Bronchial epithelial cell (primary cell): ENCODE data around the gene C1orf232. TPM values are rescaled to one million over a fixed set of nuclear protein-coding genes. Genes with fewer than 3 reads are reported as not detected.

ENCODE experiments used
- DNase-seq: peaks from one replicate; pipeline ENCODE4 v3.0.0-alpha.2; 2010; ENCODE audit warnings: low read depth
- FAIRE-seq: peaks from 2 replicates; lab custom pipeline; 2011; peaks lifted over from hg19 to GRCh38; lab: Jason Lieb, UNC
- H3K27me3 ChIP-seq: 2 replicates; pipeline ENCODE4 v1.5.1; 2011; ENCODE audit warnings: low read length; ENCODE audit not compliant: control insufficient read depth, insufficient read depth
- H3K36me3 ChIP-seq: 2 replicates; pipeline ENCODE4 v1.5.1; 2011; ENCODE audit warnings: low read length; ENCODE audit not compliant: control insufficient read depth, insufficient read depth
- H3K4me3 ChIP-seq: 2 replicates; pipeline ENCODE4 v1.5.1; 2011; ENCODE audit warnings: mild to moderate bottlenecking, low read depth, low read length, control low read depth
- CTCF ChIP-seq: IDR thresholded peaks from 2 replicates; pipeline ENCODE4 v1.5.1; 2011; ENCODE audit warnings: mild to moderate bottlenecking, moderate library complexity, low read length, control low read depth, inconsistent platforms; ENCODE audit not compliant: insufficient read depth, severe bottlenecking
- total RNA-seq: library from RNA; depleted of rRNA; stranded (reverse); fragments of >200 nt; gene quantifications from 2 replicates; pipeline ENCODE4 v1.2.1, GENCODE V29; 2014

Gene C1orf232
- total RNA-seq, 1 donor from 2014 or later: not detected

- no peaks in the 10 kb centered on the region for H3K36me3 ChIP-seq
- FAIRE-seq: no peak
- H3K4me3 ChIP-seq: no peak overlapping the region
- H3K27me3 ChIP-seq: no peaks in the 10 kb centered on the region
- DNase-seq: no peak
- no peak for TF ChIP-seq CTCF
Measured at GRCh38 chr1:26124418-26125331, 44.1 kb downstream of the C1orf232 start.

GRCh38 chr1:26122988-26123973, 45.5 kb downstream of the C1orf232 start:
- DNase-seq: peak; percentile 90
- no peak for FAIRE-seq
- Histone ChIP-seq H3K36me3 (no peaks in the 10 kb centered on the region), H3K4me3 (no peak overlapping the region), H3K27me3 (no peaks in the 10 kb centered on the region)
- TF ChIP-seq CTCF: no peak

GRCh38 chr1:26121854-26122773, 46.6 kb downstream of the C1orf232 start:
- TF ChIP-seq CTCF: no peak
- H3K27me3 ChIP-seq: no peaks in the 10 kb centered on the region
- no peak for DNase-seq
- FAIRE-seq: no peak
- no peaks in the 10 kb centered on the region for H3K36me3 ChIP-seq
- no peak overlapping the region for H3K4me3 ChIP-seq

- Histone ChIP-seq H3K4me3 (no peak overlapping the region), H3K36me3 (no peaks in the 10 kb centered on the region), H3K27me3 (no peaks in the 10 kb centered on the region)
- no peak for DNase-seq
- FAIRE-seq: no peak
- TF ChIP-seq CTCF: no peak
Measured at GRCh38 chr1:26119892-26120608, 48.7 kb downstream of the C1orf232 start.
